ENCODE data around the gene MBD3.

The MBD3 gene

DNA sequence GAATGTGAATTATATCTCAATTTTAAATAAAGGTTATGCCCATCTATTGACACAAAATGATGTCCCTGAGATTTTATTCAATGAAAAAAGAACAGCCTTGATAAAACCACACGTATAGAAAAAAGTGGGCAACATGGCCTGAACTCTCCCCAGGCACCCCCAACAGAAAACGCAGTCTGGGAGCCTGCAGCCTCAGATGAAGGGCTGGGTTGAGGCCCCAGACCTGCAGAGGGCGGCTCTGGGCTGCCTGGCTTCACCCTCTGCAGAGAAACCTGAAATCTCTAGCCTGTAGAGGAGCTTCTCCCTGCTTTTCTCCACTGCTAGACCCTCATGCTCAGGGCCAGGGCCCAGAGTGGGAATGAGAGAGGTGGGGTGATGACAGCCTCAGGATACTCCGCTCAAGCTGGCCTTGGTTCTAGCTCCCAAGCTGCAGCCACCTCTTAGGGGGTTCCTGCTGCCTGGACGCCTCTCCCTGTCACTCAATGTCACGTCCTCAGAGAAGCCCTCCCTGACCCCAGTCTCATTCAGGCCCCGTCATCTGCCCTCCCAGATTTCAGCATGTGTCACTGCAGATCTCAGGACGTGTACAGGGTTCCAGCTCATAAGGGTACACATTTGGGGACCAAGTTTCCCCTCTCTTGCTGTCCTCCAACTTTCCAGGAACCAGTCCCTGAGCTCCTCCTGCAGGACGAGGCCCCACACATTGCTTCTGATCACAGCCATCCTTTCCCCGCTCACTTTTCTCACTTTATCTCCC, 1.8 kb downstream of the MBD3 start:
- ChIA-PET CTCF (interaction anchor here (0.7 to 1.6 kb wide), 11 partner anchors 9 to 235 kb away, joined by 3 to 8 read pairs (median 4); no protein-coding TSS in a partner anchor), POLR2A (interaction anchor here (0.9 to 1.2 kb wide), 2 partner anchors 10 to 11 kb away, joined by 3 to 4 read pairs; no protein-coding TSS in a partner anchor)
- DNase-seq (ENCODE audit: low read depth, low spot score), result no peak

GRCh38 chr19:1587872-1588271, 4.8 kb downstream of the MBD3 start:
- POLR2A ChIA-PET, result interaction anchor here (1.0 kb wide), 1 partner anchor 15 kb away, joined by 3 read pairs; no protein-coding TSS in a partner anchor
- CTCF ChIA-PET, result interaction anchor here (1.3 to 2.6 kb wide), 4 partner anchors 13 to 308 kb away, joined by 3 to 8 read pairs (median 5); no protein-coding TSS in a partner anchor
- TF ChIP-seq, protein P1, sequence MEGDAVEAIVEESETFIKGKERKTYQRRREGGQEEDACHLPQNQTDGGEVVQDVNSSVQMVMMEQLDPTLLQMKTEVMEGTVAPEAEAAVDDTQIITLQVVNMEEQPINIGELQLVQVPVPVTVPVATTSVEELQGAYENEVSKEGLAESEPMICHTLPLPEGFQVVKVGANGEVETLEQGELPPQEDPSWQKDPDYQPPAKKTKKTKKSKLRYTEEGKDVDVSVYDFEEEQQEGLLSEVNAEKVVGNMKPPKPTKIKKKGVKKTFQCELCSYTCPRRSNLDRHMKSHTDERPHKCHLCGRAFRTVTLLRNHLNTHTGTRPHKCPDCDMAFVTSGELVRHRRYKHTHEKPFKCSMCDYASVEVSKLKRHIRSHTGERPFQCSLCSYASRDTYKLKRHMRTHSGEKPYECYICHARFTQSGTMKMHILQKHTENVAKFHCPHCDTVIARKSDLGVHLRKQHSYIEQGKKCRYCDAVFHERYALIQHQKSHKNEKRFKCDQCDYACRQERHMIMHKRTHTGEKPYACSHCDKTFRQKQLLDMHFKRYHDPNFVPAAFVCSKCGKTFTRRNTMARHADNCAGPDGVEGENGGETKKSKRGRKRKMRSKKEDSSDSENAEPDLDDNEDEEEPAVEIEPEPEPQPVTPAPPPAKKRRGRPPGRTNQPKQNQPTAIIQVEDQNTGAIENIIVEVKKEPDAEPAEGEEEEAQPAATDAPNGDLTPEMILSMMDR (IDR thresholded peaks at IDR 0.05; ENCODE audit: insufficient read depth, low read length, missing control alignments), result no peak
- no peak overlapping the region for H3K4me3 ChIP-seq (ENCODE audit: low read depth, low read length)
- DNase-seq (ENCODE audit: low read depth, low spot score), result no peak

More for the DNA sequence above, 1.8 kb downstream of the MBD3 start:
- H3K4me3 ChIP-seq (ENCODE audit: low read depth, low read length), result peak overlapping the region; percentile 84
- TF ChIP-seq, protein P1 (IDR thresholded peaks at IDR 0.05; ENCODE audit: insufficient read depth, low read length, missing control alignments), result peak; percentile 55

- POLR2A ChIA-PET, result no interaction called here
Observed at GRCh38 chr19:1585243-1585580, 7.5 kb downstream of the MBD3 start.

DNA sequence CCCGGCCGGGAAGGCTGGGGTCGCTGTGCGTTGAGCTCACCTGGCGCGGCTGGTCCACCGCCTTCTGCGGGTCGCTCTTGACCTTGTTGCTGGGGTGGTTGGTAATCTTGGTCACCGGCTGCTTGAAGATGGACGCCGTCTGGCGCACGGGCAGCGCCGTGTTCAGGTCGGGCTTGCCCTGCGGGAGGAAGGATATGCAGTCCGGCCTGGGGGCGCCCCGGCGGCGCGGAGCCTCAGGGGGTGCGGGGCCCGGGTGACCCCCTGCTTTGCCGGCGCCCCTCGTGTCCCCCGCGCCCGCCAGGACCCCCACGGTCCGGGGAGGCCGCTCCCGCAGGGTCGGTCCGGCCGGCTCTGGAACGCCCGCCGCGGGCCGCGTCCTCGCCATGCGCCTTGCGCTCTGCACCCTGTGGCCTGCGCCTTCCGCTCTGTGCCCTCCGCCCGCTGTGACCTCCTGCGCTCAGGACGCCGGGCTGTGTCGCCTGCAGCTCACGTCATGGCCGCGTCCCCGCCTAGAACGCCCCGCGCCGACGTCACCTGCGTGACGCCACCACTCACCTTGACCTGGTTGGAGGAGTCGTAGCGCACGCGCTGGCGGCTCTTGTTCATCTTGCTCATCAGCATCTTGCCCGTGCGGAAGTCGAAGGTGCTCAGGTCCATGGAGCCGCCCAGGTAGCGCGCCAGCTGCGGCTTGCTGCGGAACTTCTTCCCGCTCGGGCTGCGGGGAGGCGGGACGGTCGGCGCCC, 8.0 kb downstream of the MBD3 start:
- CTCF ChIA-PET, result interaction anchor here (1.5 kb wide), 1 partner anchor 88 kb away, joined by 4 read pairs; no protein-coding TSS in a partner anchor
- H3K4me3 ChIP-seq (ENCODE audit: low read depth, low read length), result no peak overlapping the region
- POLR2A ChIA-PET, result no interaction called here
- TF ChIP-seq, protein P1 (IDR thresholded peaks at IDR 0.05; ENCODE audit: insufficient read depth, low read length, missing control alignments), result no peak
- DNase-seq (ENCODE audit: low read depth, low spot score), result no peak

More at GRCh38 chr19:1585243-1585580, 7.5 kb downstream of the MBD3 start:
- TF ChIP-seq, protein P1 (IDR thresholded peaks at IDR 0.05; ENCODE audit: insufficient read depth, low read length, missing control alignments), result no peak
- H3K4me3 ChIP-seq (ENCODE audit: low read depth, low read length), result no peak overlapping the region
- CTCF ChIA-PET, result interaction anchor here (1.5 kb wide), 1 partner anchor 87 kb away, joined by 4 read pairs; no protein-coding TSS in a partner anchor
- DNase-seq (ENCODE audit: low read depth, low spot score), result no peak

GRCh38 chr19:1582201-1582600, 10.5 kb downstream of the MBD3 start:
- H3K4me3 ChIP-seq (ENCODE audit: low read depth, low read length), result no peak overlapping the region
- TF ChIP-seq, protein P1 (IDR thresholded peaks at IDR 0.05; ENCODE audit: insufficient read depth, low read length, missing control alignments), result no peak
- ChIA-PET CTCF (interaction anchor here (1.0 to 1.2 kb wide), 2 partner anchors 9 to 11 kb away, joined by 3 to 6 read pairs; no protein-coding TSS in a partner anchor), POLR2A (no interaction called here)
- no peak for DNase-seq (ENCODE audit: low read depth, low spot score)

Data from AG04449 (cell line).